ENCODE results near the gene NLRP12.

GRCh38 chr19:53795019-53795418, 29.1 kb downstream of the NLRP12 start:
- TF ChIP-seq USF2 (IDR thresholded peaks at IDR 0.05), result no peak
- no peak for TF ChIP-seq CTCF (IDR thresholded peaks at IDR 0.05)
- no peak for TF ChIP-seq REST (IDR thresholded peaks at IDR 0.05)
- TF ChIP-seq RCOR1 (IDR thresholded peaks at IDR 0.05; ENCODE audit: low read depth, low read length), result no peak
- TF ChIP-seq CEBPB (IDR thresholded peaks at IDR 0.05), result no peak
- TF ChIP-seq EP300 (IDR thresholded peaks at IDR 0.05), result no peak
- no peak for TF ChIP-seq TFCP2L1 (CRISPR knock-in tag; IDR thresholded peaks at IDR 0.05)
- TF ChIP-seq PBX3 (IDR thresholded peaks at IDR 0.05), result no peak
- no peak for TF ChIP-seq E2F6 (IDR thresholded peaks at IDR 0.05; ENCODE audit: borderline replicate concordance, low read depth)
- no peak for TF ChIP-seq MAZ (IDR thresholded peaks at IDR 0.05; ENCODE audit: borderline replicate concordance, low read depth, low read length)
- TF ChIP-seq ZFP36 (IDR thresholded peaks at IDR 0.05; ENCODE audit: borderline replicate concordance, partially characterized antibody), result no peak
- TF ChIP-seq RFX5 (IDR thresholded peaks at IDR 0.05), result no peak
- TF ChIP-seq BHLHE40 (IDR thresholded peaks at IDR 0.05; ENCODE audit: low read depth, low read length), result no peak
- TF ChIP-seq MAFK (IDR thresholded peaks at IDR 0.05; ENCODE audit: partially characterized antibody), result no peak
